ENCODE data around the gene ZNF362.

ZNF362 gene

DNA sequence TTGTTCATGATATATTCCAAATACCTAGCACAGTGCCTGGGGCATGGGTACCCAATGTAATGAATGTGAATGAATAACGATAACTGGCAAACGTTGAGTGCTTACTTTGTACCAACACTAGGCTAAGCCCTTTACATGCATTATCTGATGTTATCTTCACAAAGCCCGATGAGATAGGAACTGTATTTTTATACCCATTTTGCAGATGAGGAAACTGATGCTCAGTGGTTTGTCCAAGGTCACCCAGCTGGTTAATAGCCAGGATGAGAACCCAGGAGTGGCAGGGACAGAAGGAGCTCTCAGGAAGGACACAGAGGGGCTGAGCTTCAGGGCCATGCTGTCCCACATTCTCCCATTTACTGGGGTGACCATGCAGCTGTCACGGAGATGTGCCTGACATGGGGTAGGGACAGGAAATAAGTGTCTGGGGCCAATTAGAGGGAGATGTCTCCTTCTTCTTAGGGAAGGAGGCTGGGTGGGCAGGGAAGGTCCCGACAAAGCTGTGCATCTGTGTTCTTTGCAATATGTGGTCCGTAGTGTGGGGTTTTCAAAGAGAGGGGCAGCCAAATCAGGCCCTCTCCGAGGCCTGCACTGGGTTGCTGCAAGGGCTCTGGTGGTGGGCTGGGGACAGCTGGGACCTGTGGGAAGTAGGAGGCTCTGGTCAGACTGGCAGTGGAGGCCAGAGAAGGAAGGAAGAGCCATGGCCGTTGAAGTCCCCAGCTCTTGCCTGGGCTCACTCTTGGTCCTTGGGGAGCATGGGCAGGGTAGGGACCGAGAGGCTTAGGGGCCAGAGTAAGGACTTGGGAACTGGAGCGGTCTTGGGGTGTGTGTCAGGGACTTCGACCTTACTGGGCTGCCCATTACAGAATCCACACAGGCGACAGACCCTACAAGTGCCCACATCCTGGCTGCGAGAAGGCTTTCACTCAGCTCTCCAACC, 38.0 kb downstream of the ZNF362 start:
- TF ChIP-seq, protein P1, sequence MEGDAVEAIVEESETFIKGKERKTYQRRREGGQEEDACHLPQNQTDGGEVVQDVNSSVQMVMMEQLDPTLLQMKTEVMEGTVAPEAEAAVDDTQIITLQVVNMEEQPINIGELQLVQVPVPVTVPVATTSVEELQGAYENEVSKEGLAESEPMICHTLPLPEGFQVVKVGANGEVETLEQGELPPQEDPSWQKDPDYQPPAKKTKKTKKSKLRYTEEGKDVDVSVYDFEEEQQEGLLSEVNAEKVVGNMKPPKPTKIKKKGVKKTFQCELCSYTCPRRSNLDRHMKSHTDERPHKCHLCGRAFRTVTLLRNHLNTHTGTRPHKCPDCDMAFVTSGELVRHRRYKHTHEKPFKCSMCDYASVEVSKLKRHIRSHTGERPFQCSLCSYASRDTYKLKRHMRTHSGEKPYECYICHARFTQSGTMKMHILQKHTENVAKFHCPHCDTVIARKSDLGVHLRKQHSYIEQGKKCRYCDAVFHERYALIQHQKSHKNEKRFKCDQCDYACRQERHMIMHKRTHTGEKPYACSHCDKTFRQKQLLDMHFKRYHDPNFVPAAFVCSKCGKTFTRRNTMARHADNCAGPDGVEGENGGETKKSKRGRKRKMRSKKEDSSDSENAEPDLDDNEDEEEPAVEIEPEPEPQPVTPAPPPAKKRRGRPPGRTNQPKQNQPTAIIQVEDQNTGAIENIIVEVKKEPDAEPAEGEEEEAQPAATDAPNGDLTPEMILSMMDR (IDR thresholded peaks at IDR 0.05; ENCODE audit: insufficient read depth, low read depth, low read length, missing control alignments): no peak
- H3K4me3 ChIP-seq (ENCODE audit: low read depth, low read length): no peak overlapping the region
- no peak for DNase-seq (ENCODE audit: low read depth)

DNA sequence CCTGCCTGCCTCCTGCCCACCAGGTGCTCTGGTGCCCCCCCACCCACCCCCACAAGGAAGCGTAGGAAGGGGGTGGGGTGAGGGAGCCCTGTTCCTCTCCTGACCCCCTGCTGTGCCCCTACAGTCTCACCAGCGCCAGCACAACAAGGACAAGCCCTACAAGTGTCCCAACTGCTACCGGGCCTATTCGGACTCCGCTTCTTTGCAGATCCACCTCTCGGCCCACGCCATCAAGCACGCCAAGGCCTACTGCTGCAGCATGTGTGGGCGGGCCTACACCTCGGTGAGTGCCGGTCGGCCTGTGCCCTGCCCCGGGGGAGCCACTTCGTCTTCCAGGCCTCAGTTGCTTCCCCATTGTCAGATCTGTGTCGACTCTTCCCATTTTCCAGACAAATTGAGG, 38.7 kb downstream of the ZNF362 start:
- TF ChIP-seq, protein P1 (IDR thresholded peaks at IDR 0.05; ENCODE audit: insufficient read depth, low read depth, low read length, missing control alignments): no peak
- no peak overlapping the region for H3K4me3 ChIP-seq (ENCODE audit: low read depth, low read length)
- no peak for DNase-seq (ENCODE audit: low read depth)

DNA sequence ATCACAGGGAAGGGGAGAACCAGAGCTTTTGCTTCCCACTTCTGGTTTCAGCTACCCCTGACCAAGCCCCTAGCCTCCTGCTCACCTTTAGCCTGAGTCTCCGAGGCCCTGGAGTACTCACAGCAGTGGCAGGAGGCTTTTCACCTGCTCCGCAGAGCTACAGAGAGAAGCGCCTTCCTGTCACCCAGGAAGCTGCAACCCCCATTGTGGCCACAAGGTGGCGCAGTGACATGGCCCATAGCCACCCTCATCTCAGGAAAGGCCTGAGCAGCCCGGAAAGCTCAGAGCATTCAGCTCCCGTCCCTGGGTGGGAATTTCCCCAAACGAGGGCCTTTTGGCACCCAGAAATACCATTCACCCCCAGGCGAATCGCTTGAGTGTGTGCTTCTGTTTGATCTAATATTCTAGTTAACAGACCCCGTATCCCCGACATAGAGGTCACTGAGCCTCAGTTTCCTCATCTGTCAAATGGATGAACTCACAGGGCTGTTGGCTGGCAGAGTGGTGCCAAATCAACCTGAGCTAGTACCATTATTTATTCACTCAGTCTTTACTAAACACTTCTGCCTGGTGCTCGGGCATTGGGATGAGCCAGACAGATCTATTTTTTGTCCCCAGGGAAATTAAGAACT, 39.3 kb downstream of the ZNF362 start:
- peak; percentile 91 for DNase-seq (ENCODE audit: low read depth)
- TF ChIP-seq, protein P1 (IDR thresholded peaks at IDR 0.05; ENCODE audit: insufficient read depth, low read depth, low read length, missing control alignments): peak; percentile 98
- H3K4me3 ChIP-seq (ENCODE audit: low read depth, low read length): no peak overlapping the region

DNA sequence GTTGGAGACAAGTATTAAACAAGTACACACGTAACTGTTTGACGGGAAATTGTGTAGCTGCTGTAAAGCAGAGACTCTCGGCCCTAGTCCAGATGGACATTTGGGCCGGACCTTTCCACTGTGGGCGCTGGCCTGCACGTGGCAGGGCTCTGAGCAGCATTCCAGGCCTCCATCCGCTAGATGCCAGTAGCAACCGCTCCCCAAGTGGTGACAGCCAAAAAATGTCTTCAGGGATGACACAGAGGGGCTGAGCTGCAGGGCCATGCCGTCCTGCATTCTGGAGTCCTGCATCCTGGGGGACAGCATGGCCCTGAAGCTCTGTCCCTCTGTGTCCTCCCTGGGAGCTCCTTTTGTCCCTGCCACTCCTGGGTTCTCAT, 39.8 kb downstream of the ZNF362 start:
- TF ChIP-seq, protein P1 (IDR thresholded peaks at IDR 0.05; ENCODE audit: insufficient read depth, low read depth, low read length, missing control alignments): no peak
- no peak for DNase-seq (ENCODE audit: low read depth)
- no peak overlapping the region for H3K4me3 ChIP-seq (ENCODE audit: low read depth, low read length)

DNA sequence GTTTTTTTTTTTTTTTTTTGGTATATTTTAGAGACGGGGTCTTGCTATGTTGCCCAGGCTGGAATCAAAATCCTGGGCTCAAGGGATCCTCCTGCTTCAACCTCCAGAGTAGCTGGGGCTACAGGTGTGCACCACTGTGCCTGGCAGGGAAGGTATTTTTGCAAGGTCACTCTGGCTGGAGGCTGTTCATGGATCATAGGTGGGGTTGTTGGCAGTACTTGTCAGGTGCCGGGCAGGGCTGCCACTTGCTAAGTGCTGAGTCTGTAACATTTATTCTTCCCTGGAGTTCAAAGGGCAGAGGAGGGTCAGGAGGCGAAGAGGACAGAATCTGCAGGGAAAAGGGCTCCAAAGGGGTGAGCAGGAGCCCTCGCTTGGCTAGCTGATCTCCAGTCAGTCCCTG, 40.5 kb downstream of the ZNF362 start:
- TF ChIP-seq, protein P1 (IDR thresholded peaks at IDR 0.05; ENCODE audit: insufficient read depth, low read depth, low read length, missing control alignments): no peak
- no peak for DNase-seq (ENCODE audit: low read depth)
- no peak overlapping the region for H3K4me3 ChIP-seq (ENCODE audit: low read depth, low read length)

DNA sequence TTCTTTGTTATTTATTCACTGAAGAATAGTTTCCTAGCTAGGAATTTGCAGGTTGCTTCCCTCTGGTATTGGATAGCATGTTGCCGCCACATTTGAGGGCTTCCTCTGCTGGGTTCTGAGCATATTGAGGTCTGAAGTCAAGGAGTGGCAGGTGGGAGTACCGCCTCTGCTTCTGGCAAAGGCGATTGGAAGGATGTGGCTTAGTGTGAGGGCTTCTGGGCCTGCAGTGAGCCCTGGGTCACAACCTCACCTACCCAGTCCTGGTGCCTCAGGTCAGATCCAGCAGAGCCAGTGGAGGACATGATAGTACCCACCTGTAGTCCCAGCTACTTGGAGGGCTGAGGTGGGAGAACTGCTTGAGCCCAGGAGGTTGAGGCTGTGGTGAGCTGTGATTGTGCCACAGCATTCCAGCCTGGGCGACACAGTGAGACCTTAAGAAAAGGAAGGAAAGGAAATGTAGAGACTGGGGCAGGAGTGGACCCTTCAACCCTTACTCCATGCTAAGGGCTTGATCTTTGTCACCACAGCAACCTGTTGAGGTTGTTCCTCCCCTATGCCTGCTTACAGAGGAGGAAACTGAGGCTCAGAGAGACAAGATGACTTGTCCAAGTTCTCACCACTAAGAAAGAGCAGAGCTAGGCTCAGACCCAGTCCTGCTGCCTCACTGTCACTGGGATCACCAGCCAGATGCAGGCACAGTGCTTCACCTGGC, 41.8 kb downstream of the ZNF362 start:
- no peak for DNase-seq (ENCODE audit: low read depth)
- TF ChIP-seq, protein P1 (IDR thresholded peaks at IDR 0.05; ENCODE audit: insufficient read depth, low read depth, low read length, missing control alignments): no peak
- no peak overlapping the region for H3K4me3 ChIP-seq (ENCODE audit: low read depth, low read length)

Measured in GM12865 (cell line).